ENCODE measurements around the gene TJAP1.
"Not testable (repeated sequence)": the region's sequence is repeated elsewhere in the genome, so short reads cannot be mapped to it uniquely, and the experiment has no call there.

TJAP1 gene

GRCh38 chr6:43481591-43482236, 4.3 kb downstream of the TJAP1 start:
- no peak for DNase-seq

GRCh38 chr6:43488667-43489276, 11.4 kb downstream of the TJAP1 start:
- DNase-seq = no peak

- no peak for DNase-seq
Observed at GRCh38 chr6:43489277-43490072, 12.1 kb downstream of the TJAP1 start.

GRCh38 chr6:43490523-43490939, 13.2 kb downstream of the TJAP1 start:
- no peak for DNase-seq

DNA sequence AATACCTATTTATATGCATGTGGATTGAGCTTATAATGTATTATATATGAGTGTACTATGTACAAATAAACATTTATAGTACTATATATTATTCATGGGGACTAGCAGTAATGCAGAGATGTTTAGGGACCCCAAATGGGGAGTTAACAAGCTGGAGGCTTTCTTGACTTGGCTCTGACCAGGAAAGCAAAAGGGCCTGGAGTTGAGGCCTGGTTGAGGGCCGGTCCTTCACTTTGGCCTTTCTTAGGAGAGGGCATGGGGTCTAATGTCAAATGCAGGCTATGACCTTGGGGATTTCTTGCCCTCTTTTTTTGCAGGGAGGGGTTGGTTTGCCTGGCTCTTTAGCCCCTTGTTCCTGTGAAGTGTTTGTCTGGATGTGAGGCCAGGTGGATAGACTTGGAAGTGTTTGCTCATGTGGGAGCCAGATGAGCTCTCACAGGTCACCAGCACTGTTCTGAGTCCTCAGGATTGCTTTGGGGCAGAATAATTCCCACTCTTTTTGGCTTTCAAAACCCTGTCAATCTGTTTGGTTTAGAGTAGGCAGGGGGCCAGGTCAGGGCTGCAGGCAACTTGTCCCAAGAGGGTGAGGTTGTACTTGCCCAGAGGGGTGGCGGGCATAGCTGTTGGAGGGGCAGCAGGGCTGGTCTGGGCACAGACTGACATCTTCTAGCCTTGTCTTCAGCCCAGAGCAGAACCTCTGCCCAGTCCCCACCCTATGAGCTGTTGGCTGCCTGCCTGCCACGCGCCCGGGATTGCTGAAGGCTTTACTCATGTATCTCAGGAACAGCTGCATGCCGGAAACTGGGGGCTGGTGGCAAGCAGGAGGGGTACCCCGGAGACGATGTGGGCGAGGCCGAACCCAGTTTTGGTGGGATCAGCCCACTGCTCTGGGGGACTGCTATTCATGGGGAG, 14.6 kb downstream of the TJAP1 start:
- DNase-seq = no peak

DNA sequence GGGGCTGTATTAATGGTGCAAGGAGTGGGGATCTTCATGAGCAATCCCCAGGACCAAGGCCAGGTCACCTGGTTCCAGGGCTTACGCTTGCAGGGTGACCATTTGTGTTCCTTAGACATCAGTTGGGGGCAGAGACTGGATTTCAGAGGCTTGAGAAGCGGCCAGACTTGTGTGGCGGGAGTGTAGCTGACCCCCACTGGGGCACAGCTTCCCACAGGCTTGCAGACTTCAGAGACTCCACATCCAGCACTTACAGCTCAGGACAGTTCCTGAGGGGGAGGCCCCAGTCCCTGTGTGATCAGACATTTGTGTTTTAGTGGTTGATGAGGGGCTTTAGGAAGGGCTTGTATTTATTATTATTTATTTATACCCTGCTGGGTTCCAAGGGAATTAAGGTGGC, 15.3 kb downstream of the TJAP1 start:
- DNase-seq = no peak

GRCh38 chr6:43493230-43493629, 15.9 kb downstream of the TJAP1 start:
- DNase-seq = no peak

- no peak for DNase-seq
Observed at GRCh38 chr6:43493833-43494232, 16.5 kb downstream of the TJAP1 start.

- DNase-seq = no peak
Observed at GRCh38 chr6:43494321-43494720, 17.0 kb downstream of the TJAP1 start.

GRCh38 chr6:43494766-43495165, 17.4 kb downstream of the TJAP1 start:
- no peak for DNase-seq

DNA sequence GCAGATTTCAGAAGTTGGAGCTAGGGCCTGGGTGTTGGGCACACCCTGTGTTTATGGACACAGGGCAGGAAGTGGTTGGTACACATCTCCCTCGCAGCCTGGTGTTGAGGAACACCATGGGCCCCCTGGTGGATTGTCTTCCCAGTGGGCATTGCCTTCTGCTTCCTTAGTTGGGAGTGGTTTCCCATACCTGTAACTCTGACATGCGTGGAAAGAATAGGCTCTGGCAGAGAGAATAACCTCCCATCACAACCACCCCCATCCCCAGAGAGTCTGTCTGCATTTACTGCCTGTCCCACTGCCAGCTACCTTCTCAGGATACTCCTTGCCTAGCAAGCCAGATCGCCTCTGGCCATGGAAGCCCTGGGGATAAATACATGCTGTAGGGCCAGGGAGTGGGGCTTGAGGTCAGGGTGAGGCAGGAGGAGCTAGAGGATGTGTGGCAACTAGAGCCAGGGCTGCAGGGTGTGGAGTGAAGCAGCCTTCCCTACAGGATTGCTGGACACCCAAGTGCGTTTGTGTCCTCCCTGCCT, 18.1 kb downstream of the TJAP1 start:
- DNase-seq = no peak

GRCh38 chr6:43496370-43497128, 19.2 kb downstream of the TJAP1 start:
- DNase-seq = no peak

- DNase-seq = no peak
Observed at GRCh38 chr6:43497129-43497396, 19.7 kb downstream of the TJAP1 start.

- no peak for DNase-seq
Observed at GRCh38 chr6:43497689-43498088, 20.3 kb downstream of the TJAP1 start.

DNA sequence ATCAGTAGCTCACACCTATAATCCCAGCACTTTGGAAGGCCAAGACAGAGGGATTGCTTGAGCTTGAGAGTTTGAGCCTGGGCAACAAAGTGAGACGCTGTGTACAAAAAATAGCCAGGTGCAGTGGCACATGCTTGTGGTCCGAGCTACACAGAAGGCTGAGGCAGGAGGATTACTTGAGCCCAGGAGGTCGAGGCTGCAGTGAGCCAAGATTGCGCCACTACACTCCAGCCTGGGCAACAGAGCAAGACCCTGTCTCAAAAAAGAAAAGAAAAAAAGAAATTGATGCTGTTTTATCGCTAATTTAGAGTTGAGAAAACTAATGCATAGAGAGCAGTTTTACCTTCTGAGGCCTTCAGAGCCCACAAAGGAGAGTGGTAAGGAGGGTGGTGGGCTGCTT, 20.9 kb downstream of the TJAP1 start:
- DNase-seq = not testable (repeated sequence)

GRCh38 chr6:43499028-43499815, 21.9 kb downstream of the TJAP1 start:
- DNase-seq = no peak

- no peak for DNase-seq
Observed at GRCh38 chr6:43500921-43501320, 23.6 kb downstream of the TJAP1 start.

DNA sequence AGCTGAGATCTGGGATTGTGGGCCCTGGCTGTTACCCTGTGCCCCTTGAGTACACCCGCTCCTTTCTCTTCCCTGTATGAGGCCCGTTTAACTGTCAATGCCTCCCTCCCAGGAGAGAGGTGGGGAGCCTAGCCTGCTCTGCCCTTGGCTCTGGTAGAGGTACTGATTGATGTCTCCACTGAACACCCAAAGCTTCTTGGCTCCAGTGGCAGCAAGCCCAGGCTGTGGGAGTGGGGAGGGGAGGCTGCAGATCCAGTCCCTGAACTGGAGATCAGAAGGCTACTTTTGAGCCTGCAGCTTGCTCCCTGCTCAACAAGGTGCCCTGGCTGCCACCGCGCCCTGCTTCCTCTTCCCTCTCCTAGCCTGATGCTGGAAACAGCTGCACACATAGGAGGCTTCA, 25.3 kb downstream of the TJAP1 start:
- DNase-seq = no peak

GRCh38 chr6:43503443-43503842, 26.1 kb downstream of the TJAP1 start:
- DNase-seq = no peak

- no peak for DNase-seq
Observed at GRCh38 chr6:43504756-43505593, 27.6 kb downstream of the TJAP1 start.

Measured in KG1 (cell line).